Suprapubic skin (tissue), 4 donors: Measurements from ENCODE around the gene ZBTB40.

Experiments
- CTCF ChIP-seq, 2 donors: fragments of 200-600 bp in 1 of 2; fragments of 450-650 bp in 1 of 2; sonication (generic) in 1 of 2; IDR thresholded peaks; one replicate each; pipeline ENCODE4 v1.5.1; 2016 to 2019; ENCODE audit warnings: antibody characterized with exemption in 2 of 2, mild to moderate bottlenecking in 1 of 2, moderate library complexity in 1 of 2
- EP300 ChIP-seq: sonication (generic); formaldehyde crosslinking; IDR thresholded peaks from one replicate; pipeline ENCODE4 v1.6.1; 2017; ENCODE audit warnings: antibody characterized with exemption
- POLR2A ChIP-seq, 2 donors: fragments of 450-650 bp; IDR thresholded peaks; one replicate each; pipeline ENCODE4 v1.6.1; 2017; ENCODE audit warnings: antibody characterized with exemption in 2 of 2, mild to moderate bottlenecking in 2 of 2, moderate library complexity in 2 of 2
- POLR2AphosphoS5 ChIP-seq, 3 donors: sonication (generic); formaldehyde crosslinking; IDR thresholded peaks; one replicate each; pipeline ENCODE4 v1.6.1; 2017; ENCODE audit warnings: antibody characterized with exemption in 3 of 3

GRCh38 chr1:22553991-22554522 is 102.4 kb downstream of the ZBTB40 start:
- no peak for TF ChIP-seq POLR2A (IDR thresholded peaks at IDR 0.05)
- TF ChIP-seq CTCF (IDR thresholded peaks at IDR 0.05) = no peak
- no peak for TF ChIP-seq EP300
- no peak for TF ChIP-seq POLR2AphosphoS5 (IDR thresholded peaks at IDR 0.05)
